Middle frontal gyrus (tissue), 1 donor: Measurements from ENCODE around the gene IL7R.
"Not testable (repeated sequence)": the region's sequence is repeated elsewhere in the genome, so short reads cannot be mapped to it uniquely, and the experiment has no call there.

Experiments
- DNase-seq: peaks from one replicate; pipeline ENCODE4 v3.0.0-alpha.2; 2015; ENCODE audit warnings: low spot score; ENCODE audit errors: extremely low spot score

Gene IL7R

GRCh38 chr5:35870605-35871004 lies 13.9 kb downstream of the IL7R start:
- no peak for DNase-seq

- DNase-seq: no peak
Observed at GRCh38 chr5:35876454-35876853, 19.8 kb downstream of the IL7R start.

- DNase-seq: no peak
Observed at GRCh38 chr5:35876922-35877321, 20.2 kb downstream of the IL7R start.

GRCh38 chr5:35877655-35878054 lies 21.0 kb downstream of the IL7R start:
- no peak for DNase-seq

GRCh38 chr5:35878079-35878478 lies 21.4 kb downstream of the IL7R start:
- DNase-seq: no peak

GRCh38 chr5:35879096-35879495 lies 22.4 kb downstream of the IL7R start:
- DNase-seq: no peak

GRCh38 chr5:35879649-35880048 lies 23.0 kb downstream of the IL7R start:
- no peak for DNase-seq

- no peak for DNase-seq
Observed at GRCh38 chr5:35880156-35880555, 23.5 kb downstream of the IL7R start.

- no peak for DNase-seq
Observed at GRCh38 chr5:35881758-35882157, 25.1 kb downstream of the IL7R start.

- no peak for DNase-seq
Observed at GRCh38 chr5:35884191-35884769, 27.6 kb downstream of the IL7R start.

GRCh38 chr5:35884773-35885172 lies 28.1 kb downstream of the IL7R start:
- no peak for DNase-seq

- DNase-seq: no peak
Observed at GRCh38 chr5:35886381-35886780, 29.7 kb downstream of the IL7R start.

GRCh38 chr5:35887321-35888100 lies 30.8 kb downstream of the IL7R start:
- DNase-seq: no peak

GRCh38 chr5:35890021-35891020 lies 33.6 kb downstream of the IL7R start:
- no peak for DNase-seq

GRCh38 chr5:35892799-35893198 lies 36.1 kb downstream of the IL7R start:
- DNase-seq: not testable (repeated sequence)

- DNase-seq: no peak
Observed at GRCh38 chr5:35894131-35894530, 37.4 kb downstream of the IL7R start.

GRCh38 chr5:35898952-35899660 lies 42.4 kb downstream of the IL7R start:
- no peak for DNase-seq

- no peak for DNase-seq
Observed at GRCh38 chr5:35899800-35900199, 43.1 kb downstream of the IL7R start.

GRCh38 chr5:35900972-35901695 lies 44.4 kb downstream of the IL7R start:
- no peak for DNase-seq

- DNase-seq: no peak
Observed at GRCh38 chr5:35902046-35902672, 45.5 kb downstream of the IL7R start.
